HL-60/S4 treated with retinoic acid at 250 ng/mL for 4 days and 3 days (cell line): ENCODE measurements around the gene RPS27.

Source experiments
- in situ Hi-C: fragments of 300-500 bp; cut with MboI; formaldehyde crosslinking; loops from 2 replicates; pipeline ENCODE4 v1.7.0; 2022; ENCODE audit warnings: low sequenced_read_pairs

Gene RPS27

DNA sequence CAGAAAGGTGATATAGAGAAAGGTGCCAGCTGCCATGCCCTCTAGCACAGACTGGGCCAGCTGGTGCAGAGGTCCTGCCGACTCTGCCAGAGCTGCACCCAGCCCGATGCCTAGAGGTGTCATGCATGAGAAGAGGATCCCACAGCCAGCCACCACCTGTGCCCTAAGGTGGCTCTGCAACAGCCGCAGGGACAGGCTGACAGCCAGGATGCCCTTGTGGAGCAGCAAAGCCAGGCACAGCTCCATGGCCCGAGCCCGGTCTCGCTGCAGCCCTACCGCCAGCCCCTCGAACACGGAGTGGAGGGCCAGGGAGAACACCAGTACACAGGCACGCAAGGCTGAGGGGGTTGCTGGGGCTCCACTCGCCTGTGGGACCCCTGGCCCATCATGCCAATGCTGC is 30.4 kb upstream of the RPS27 start:
- in situ Hi-C loops = loop anchor here (10.0 kb wide), 1 partner anchor 285 kb away; the partner anchor contains the start of genes ILF2 and NPR1

DNA sequence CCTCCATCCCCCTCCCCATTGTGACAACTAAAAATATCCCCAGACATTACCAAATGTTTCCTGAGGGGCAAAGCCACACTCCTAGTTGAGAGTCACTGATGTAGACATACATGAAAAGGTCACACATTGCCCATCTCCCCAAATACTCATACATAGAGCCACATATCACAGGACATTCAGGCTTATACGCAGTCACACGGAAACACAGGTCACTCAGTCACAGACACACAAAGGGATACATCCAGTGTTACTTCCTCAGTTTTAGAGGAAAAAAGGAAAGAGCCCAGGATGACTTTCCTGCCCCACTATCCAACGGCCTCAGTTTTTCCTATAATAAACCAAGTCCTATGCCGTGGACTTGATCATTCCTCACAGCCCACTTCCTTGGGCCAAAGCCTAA is 29.1 kb upstream of the RPS27 start:
- in situ Hi-C loops = loop anchor here (10.0 kb wide), 1 partner anchor 287 kb away; the partner anchor contains the start of genes ILF2 and NPR1

DNA sequence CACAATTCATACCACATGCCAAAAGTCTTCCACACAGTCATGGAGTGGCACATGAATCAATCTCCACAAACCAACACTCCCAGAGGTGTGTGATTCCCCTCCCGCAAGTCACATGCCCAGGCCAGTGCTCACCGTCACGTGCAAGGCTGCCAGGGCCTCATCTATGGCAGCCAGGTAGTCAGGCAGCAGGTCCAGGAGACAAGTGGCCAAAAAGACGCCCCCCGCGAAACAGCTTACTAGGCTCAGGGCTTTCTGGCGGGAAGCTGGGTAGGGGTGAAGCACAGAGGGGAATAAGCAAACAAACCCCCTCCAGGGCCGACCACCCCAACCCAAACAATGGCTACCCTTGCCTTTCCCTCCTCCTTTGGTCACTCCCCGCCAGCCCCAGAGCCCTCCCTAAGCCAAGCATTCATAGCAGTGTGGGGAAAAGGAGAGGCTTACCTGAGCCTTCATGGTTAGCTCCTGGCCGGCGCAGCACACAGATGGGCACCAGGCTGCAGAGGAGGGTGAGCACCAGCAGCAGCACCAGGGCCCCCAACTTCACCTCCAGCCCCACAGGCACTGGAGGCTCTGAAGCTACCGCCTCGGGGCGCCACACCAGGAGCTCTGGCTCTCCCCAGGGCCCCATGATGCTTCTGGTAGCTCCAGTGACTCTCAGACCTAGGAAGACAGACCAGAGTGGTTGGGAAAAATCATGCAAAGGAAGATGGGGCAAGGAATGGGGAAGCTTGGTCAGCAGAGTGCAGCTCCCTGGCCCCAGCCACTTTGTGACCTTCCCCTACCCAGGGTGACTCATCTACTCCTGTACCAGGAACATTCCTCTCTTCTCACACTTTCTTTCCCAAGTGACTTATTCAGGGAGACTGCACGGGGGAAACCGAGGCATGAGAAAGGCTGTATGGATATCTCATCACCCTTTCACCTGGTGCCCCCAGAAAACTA is 28.2 kb upstream of the RPS27 start:
- in situ Hi-C loops = loop anchor here (10.0 kb wide), 1 partner anchor 288 kb away; the partner anchor contains the start of genes ILF2 and NPR1

DNA sequence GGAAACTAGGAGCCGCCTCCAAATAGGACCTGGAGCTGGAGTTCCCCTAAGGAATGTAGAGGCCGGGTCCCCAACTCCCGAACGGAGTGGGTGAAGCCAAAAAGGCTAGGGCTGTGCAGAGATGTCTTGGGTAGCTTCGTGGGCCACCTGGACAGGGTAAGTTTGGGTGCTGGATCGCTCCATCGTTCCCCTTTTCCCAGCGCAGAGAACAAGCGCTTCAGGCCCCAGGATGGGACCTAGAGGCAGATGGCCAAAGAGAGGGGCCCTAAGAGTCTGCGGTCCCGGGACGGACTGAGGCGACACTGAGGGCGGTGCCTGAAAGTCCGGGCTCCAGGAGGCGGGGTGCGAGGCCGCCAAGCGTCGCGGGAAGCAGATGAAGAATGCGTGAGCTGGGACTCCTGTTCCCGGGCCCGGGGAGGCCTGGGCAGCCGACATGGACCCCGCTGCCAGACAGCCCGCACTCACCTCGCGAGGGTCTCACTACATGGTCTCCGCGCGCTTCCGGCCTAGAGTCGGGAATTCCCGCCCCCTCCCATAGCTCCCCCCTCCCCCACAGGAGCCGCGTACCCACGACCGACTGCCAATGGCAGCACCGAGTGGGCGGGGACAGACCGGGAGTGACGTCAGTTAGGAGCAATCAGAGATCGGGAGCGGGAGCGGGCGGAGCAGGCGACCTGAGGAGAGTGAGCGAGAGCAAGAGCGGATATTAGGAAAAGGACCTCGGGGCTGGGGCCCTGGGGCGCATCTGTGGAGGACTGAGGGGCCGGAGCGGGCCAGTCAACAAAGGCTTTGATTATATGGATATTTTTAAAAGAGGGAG is 27.3 kb upstream of the RPS27 start, which contains the start of gene SLC39A1:
Gene SLC39A1, minus strand, starts transcription at position 508 of the 820 bp plus-strand sequence. CDS start 822 bp downstream, outside the sequence.
- in situ Hi-C loops = loop anchor here (10.0 kb wide), 1 partner anchor 288 kb away; the partner anchor contains the start of genes ILF2 and NPR1

DNA sequence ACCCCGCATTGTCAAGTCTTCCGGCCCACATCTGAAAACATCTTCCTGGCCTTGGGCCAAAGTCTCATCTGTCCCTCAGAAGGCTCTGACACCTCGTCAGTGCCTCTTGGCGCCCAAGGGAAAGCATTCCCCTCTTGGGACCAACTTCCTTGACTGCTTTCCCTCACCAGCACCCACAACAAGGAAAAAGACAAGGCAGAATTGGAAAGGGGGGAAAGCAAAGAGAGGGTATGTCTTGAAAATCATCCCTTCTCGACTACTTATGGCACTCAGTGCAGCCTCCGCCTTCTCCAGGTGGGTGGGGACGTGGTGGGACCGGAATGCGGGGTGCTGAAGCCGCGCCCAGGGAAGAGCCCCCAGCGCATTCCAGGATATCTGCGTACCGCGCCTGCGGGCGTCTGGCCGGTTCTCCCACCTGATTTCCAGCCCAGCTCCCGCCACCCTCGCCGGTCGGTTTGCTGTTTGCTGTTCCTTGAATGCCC is 26.7 kb upstream of the RPS27 start:
- in situ Hi-C loops = loop anchor here (10.0 kb wide), 1 partner anchor 289 kb away; the partner anchor contains the start of genes ILF2 and NPR1

DNA sequence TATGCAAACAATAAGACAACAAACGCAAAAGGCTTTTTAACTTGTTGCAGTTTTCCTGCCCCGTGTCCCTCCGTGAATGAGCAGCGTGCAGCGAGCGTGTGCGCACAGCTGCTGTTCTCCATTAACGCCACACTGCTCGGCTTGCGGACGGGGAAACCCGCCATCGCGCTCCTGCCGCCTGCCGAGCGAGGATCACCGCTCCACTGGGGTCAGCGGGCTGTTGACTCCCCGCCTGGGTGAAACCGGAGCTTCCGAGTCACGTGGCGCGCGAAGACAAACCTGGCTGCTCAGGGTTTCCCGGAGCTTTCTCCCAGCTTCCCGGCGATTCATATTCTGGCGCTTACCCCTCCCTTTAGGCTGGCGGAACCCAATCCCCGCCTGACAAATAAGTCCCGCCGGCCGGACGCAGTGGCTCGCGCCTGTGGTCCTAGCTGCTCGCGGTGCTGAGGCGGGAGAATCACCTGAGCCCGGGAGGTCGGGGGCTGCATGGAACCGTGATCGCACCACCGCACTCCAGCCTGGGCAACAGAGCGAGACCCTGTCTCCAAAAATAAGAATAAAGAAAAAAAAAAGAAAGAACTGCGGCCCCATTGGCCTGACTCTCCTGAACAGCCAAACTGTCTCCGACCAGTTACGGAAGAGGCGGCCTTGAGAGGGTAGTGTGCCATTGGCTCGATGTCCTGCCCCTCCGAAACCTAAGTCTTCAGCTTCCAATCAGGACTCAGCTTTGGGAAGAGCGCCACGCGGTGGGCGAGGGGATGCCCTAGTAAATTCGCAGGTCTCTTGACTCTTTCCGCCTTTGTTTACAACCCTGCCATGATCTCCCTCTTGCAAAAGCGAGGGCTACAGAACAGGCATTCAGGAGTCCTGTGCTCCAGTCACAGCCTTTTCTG is 23.2 kb upstream of the RPS27 start, which contains the start of gene CREB3L4:
Gene CREB3L4, plus strand, starts transcription at position 796 of the 893 bp plus-strand sequence. CDS start 624 bp downstream, outside the sequence.
- in situ Hi-C loops = loop anchor here (10.0 kb wide), 1 partner anchor 293 kb away; the partner anchor contains the start of genes ILF2 and NPR1

DNA sequence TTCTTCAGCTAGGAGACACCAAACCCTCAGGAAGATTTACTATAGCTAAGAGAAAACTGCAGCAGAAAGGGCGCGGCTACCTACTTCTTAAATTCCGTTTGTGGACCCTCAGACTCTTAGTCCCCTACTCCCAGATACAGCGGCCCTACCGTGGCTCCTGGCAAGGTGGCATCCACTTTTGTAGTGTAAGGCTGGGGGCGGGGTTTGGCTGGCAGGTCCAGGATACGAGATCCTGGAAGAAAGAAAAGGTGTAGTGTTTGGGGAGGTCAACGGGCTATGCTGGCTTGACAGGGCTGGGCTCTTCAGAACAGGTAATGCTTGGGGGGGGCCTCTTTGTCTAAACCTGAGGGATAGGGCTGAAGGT is 22.6 kb upstream of the RPS27 start:
- in situ Hi-C loops = loop anchor here (10.0 kb wide), 1 partner anchor 293 kb away; the partner anchor contains the start of genes ILF2 and NPR1

DNA sequence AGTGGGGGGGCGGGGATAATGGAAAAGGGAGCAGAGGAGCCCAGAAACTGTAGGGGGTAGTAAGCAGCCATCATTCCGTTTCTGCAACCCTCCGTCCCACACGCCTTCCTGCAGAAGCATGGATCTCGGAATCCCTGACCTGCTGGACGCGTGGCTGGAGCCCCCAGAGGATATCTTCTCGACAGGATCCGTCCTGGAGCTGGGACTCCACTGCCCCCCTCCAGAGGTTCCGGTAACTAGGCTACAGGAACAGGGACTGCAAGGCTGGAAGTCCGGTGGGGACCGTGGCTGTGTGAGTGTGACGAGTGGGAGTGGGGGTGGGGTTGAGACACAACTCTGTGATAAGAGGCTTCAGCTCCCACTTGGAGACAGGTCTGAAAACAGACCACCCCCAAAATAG is 22.2 kb upstream of the RPS27 start:
- in situ Hi-C loops = loop anchor here (10.0 kb wide), 1 partner anchor 294 kb away; the partner anchor contains the start of genes ILF2 and NPR1

DNA sequence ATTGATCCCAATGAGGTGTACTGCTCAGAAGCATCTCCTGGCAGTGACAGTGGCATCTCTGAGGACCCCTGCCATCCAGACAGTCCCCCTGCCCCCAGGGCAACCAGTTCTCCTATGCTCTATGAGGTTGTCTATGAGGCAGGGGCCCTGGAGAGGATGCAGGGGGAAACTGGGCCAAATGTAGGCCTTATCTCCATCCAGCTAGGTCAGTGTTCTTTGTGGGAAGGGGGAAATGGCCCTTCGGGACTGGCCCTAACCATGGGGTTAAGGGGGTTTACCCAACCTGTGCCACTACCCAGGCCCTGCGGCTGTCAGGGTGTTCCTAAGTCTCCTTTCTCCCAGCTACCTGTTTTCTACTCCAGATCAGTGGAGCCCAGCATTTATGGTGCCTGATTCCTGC is 21.6 kb upstream of the RPS27 start:
- in situ Hi-C loops = loop anchor here (10.0 kb wide), 1 partner anchor 294 kb away; the partner anchor contains the start of genes ILF2 and NPR1

DNA sequence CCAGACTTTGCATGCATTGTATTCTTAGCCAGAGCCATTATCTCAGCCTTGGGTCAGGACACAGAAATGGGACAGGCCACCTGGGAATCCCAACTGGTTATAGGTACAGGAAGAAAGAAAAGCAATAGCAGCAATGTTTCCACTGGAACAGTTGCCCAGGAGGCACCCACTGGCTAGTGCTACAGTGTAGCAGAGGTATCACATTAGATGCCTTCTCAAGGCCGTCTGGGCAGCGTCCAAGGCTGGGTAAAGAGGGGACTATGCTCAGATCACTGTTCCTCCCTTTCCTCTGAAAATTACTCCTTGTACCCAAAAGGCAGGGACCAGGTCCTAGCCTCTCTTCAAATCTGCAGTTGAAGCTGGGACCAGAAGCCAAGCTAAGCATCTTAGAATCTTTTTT is 20.2 kb upstream of the RPS27 start:
- in situ Hi-C loops = no loop called here

DNA sequence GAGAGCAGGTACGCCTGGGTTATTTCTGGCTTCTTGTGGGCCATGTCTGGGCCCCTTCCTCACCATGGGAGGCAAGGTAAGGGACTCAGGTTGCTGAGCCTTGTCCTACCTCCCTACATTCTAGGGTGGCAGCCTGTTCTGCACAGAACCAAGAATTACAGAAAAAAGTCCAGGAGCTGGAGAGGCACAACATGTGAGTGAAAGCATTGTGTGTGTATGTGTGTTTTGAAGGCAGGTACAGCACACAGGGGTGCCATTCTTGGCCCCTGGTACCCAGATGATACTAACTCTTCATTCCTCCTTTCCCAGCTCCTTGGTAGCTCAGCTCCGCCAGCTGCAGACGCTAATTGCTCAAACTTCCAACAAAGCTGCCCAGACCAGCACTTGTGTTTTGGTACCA is 17.5 kb upstream of the RPS27 start:
- in situ Hi-C loops = no loop called here

DNA sequence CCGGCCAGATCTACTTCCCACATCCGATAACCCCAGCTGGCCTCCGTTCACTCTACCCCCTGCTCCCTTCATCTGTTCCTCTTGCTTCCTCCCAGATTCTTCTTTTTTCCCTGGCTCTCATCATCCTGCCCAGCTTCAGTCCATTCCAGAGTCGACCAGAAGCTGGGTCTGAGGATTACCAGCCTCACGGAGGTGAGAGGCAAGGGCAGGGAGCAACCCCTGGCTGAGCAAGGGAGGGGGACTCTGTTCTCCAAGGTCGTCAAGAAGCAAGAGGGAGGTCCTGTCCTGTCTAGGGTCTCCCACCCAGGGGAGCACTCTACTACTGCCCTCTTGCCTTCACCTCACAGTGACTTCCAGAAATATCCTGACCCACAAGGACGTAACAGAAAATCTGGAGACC is 17.0 kb upstream of the RPS27 start:
- in situ Hi-C loops = no loop called here

DNA sequence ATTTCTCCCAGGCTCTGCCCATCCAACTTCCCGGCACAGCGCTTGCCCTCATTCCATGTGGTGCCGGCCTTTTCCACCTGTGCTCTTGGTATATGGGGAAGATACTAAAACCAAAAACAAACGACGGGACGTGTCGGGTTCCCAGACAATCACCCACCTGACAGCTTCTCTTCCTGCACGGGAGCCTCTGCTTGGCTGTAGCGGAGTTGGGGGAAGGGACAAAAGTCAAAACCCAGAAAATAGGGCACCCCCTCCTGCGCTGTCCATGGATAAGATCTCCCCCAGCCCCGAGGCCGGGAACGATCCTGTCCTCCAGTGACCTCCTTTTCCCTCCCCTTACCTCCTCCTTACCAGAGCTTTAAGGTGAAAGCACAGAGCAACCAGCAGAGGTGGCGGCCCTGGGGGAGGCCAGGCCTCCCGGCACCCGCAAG is 13.7 kb upstream of the RPS27 start:
- in situ Hi-C loops = loop anchor here (25.0 kb wide), 2 partner anchors 465 to 615 kb away; partner anchors contain the start of gene S100A9

DNA sequence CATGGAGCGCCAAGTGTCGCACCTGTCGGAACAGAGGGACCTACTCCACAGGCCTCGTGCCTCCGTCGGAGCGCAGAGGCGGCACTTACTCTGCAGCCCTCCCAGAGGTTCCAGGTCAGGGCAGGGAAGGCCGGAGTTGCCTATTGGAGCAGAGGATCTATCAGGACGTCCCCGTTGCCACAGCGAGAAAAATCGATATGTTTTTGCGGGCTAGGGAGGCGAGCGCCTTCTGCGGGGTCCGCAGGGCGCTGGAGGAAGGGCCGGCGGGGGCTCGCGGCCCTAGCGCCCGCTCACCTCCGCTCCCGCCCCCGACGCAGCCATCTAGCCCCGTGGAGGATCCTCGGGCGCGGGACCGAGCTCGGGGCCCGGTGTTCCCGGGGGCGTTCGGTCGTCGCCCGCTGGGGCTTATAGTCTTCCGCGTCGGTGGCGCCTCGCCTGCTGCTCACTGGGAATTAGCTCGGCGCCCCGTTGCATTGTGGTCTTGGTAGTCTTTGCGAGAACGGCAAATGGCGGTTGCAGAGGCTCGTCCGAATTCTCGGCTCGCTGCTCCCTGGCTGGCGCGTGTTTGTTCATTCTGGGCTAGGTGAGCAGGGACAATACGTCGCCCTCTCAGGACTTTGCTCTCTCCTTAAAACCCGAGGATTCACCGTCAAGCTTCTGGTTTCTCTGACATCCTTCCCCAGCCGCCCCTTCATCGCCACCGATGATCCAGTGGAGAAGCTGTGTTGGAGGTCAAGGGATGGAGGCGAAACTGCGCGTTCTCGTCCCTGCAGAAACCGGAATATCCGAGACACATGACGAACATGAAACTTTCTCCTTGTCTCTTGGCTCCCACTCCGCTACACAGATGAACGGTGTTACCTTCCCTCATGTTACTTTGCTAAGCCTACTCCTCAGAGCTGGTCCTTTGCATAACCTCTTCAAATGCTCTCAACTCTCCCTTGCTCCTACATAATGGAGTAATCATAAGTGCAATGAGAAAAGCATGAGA is 13.0 kb upstream of the RPS27 start, which contains the start of gene JTB:
Gene JTB, minus strand, starts transcription at position 425 of the 991 bp plus-strand sequence. Its CDS starts 422 bp downstream, at position 3.
- in situ Hi-C loops = loop anchor here (25.0 kb wide), 2 partner anchors 465 to 615 kb away; partner anchors contain the start of gene S100A9

DNA sequence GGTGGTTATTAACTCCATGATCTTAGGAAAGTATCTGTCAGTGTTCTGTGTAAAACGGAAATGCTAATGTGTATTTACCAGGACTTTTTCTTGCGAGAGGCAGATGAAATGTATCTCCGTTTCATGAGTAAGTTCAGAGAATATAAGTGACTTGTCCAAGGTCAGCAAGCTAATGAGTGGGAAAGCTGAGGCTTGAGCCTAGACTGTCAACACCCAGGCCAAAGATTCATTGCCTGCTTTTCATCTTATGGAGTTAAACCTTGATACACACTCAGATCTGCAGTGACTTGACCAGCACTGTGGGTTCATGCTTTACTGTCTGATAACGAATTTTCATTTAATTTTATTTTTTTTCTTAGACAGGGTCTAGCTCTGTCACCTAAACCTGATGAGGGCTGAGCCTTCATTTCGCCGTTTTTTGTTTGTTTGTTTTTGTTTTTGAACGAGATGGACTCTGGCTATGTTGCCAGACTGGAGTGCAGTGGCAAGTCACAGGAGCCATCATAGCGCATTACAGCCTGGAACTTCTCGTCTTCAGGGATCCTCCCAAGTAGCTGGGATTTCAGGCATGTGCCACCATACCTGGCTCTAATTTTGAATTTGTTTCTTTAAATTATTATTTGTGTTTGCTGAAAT is 12.2 kb upstream of the RPS27 start:
- in situ Hi-C loops = loop anchor here (25.0 kb wide), 2 partner anchors 466 to 616 kb away; partner anchors contain the start of gene S100A9

DNA sequence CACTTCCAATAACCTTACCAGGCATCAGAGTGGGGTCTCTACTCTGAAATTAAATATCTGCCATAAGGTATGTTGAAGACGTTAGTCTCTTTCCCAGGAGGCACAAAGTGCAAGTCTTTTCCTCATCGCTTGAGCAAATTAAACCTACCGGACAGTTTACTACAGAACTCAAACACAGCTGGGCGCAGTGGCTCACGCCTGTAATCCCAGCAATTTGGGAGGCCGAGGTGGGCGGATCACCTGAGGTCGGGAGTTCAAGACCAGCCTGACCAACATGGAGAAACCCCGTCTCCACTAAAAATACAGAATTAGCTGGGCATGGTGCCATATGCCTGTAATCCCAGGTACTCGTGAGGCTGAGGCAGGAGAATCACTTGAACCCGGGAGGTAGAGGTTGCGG is 11.5 kb upstream of the RPS27 start:
- in situ Hi-C loops = loop anchor here (25.0 kb wide), 2 partner anchors 467 to 617 kb away; partner anchors contain the start of gene S100A9

DNA sequence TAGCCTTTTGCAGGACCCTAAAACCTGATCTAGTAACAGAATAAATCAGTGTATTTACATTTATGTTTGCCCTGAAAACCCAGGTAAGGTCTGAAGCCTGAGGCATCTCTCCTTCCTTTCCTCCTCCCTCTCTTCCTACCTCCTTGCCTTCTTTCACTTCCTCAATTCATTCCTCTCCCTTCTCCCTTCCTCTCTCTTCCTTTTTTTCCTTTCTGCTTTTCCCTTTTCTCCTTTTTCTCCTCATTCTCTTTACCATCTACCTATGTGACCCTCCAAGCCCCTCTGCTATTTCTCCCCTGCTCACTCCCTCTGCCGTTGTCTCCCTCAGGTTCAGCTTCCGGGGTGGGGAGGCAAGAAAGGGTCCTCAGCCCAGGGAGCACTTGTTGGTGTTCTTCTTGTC is 8.8 kb upstream of the RPS27 start:
- in situ Hi-C loops = loop anchor here (10.0 to 25.0 kb wide), 3 partner anchors 167 to 619 kb away; partner anchors contain the start of gene S100A9
